Testis (tissue), 3 donors: ENCODE data around the gene ZNF48. TPM values are rescaled to one million over a fixed set of nuclear protein-coding genes. Genes with fewer than 3 reads are reported as not detected.
A peak's percentile ranks its signal among the peaks of the same experiment; 100 is the strongest.

Experiments used
- DNase-seq: peaks from one replicate; pipeline ENCODE4 v3.0.0-alpha.2; 2019
- H3K27ac ChIP-seq, 2 donors: fragments of 200-600 bp; sonication (generic); one replicate each; pipeline ENCODE4 v1.5.1; 2019
- H3K27me3 ChIP-seq: fragments of 200-600 bp; sonication (generic); one replicate; pipeline ENCODE4 v1.5.1; 2019
- H3K36me3 ChIP-seq: fragments of 200-600 bp; sonication (generic); one replicate; pipeline ENCODE4 v1.5.1; 2017; ENCODE audit warnings: low read depth; ENCODE audit errors: missing control alignments
- H3K4me1 ChIP-seq: fragments of 200-600 bp; sonication (generic); one replicate; pipeline ENCODE4 v1.5.1; 2019
- H3K4me3 ChIP-seq, 2 donors: fragments of 200-600 bp; sonication (generic); one replicate each; pipeline ENCODE4 v1.5.1; 2017 to 2019
- H3K9me3 ChIP-seq: fragments of 200-600 bp; sonication (generic); one replicate; pipeline ENCODE4 v1.5.1; 2017
- POLR2A ChIP-seq: fragments of 450-650 bp; IDR thresholded peaks from one replicate; pipeline ENCODE4 v1.6.1; 2017; ENCODE audit warnings: antibody characterized with exemption, mild to moderate bottlenecking, moderate library complexity
- WGBS, 2 donors: methylation state at CpG; one replicate each; pipeline ENCODE4 v1.1.5; 2018; 5-methylcytosine and 5-hydroxymethylcytosine counted together
- intact Hi-C: fragments of 100-400 bp; cut with DNase I; formaldehyde crosslinking; loops from one replicate; pipeline ENCODE4 v1.15.1; 2023; ENCODE audit warnings: low total_unique reads
- polyA plus RNA-seq: library from polyadenylated mRNA; stranded (reverse); fragments of 350-450 nt; fragmentation: Illumina TruSeq; extraction: RNeasy Lipid Tissue Mini Kit (QIAGEN cat#74804); gene quantifications from one replicate; pipeline ENCODE4 v1.2.3, GENCODE V29; 2014; ENCODE audit warnings: low read depth, low replicate concordance; ENCODE audit not compliant: insufficient read depth
- total RNA-seq, 2 donors: library from RNA; depleted of rRNA; stranded (reverse); fragments of >200 nt; gene quantifications; one replicate each; pipeline ENCODE4 v1.2.3, GENCODE V29; 2016
- TF ChIP-seq, protein P1 (sequence below), 3 experiments: fragments of 450-650 bp in 2 of 3; fragments of 200-600 bp in 1 of 3; sonication (generic) in 1 of 3; IDR thresholded peaks; one replicate each; pipeline ENCODE4 v1.5.1; 2016 to 2019; ENCODE audit warnings: antibody characterized with exemption in 3 of 3, mild to moderate bottlenecking in 2 of 3, moderate library complexity in 1 of 3

The ZNF48 gene
- total and polyA plus RNA-seq, 3 donors from 2014 or later: 6.3 to 9.0 (median 6.5) TPM

GRCh38 chr16:30371248-30371816, 23.9 kb upstream of the ZNF48 start:
- intact Hi-C loops: no loop called here
- TF ChIP-seq POLR2A: no peak
- TF ChIP-seq, protein P1, sequence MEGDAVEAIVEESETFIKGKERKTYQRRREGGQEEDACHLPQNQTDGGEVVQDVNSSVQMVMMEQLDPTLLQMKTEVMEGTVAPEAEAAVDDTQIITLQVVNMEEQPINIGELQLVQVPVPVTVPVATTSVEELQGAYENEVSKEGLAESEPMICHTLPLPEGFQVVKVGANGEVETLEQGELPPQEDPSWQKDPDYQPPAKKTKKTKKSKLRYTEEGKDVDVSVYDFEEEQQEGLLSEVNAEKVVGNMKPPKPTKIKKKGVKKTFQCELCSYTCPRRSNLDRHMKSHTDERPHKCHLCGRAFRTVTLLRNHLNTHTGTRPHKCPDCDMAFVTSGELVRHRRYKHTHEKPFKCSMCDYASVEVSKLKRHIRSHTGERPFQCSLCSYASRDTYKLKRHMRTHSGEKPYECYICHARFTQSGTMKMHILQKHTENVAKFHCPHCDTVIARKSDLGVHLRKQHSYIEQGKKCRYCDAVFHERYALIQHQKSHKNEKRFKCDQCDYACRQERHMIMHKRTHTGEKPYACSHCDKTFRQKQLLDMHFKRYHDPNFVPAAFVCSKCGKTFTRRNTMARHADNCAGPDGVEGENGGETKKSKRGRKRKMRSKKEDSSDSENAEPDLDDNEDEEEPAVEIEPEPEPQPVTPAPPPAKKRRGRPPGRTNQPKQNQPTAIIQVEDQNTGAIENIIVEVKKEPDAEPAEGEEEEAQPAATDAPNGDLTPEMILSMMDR (IDR thresholded peaks at IDR 0.05): no peak

GRCh38 chr16:30372038-30372712, 23.0 kb upstream of the ZNF48 start:
- Histone ChIP-seq H3K27ac (no peak overlapping the region), H3K27me3 (no peaks in the 10 kb centered on the region), H3K4me3 (no peak overlapping the region), H3K9me3 (no peaks in the 10 kb centered on the region), H3K4me1 (peaks cover 22% of the 10 kb centered on the region), H3K36me3 (no peaks in the 10 kb centered on the region)
- DNase-seq: no peak
- TF ChIP-seq POLR2A: no peak
- TF ChIP-seq, protein P1 (IDR thresholded peaks at IDR 0.05): no peak
- intact Hi-C loops: no loop called here
- WGBS, 2 donors: 41 to 57% methylated on average over 6 of the region's 6 CpGs

More at GRCh38 chr16:30371248-30371816, 23.9 kb upstream of the ZNF48 start:
- Histone ChIP-seq H3K4me1 (peaks cover 26% of the 10 kb centered on the region), H3K9me3 (no peaks in the 10 kb centered on the region), H3K4me3 (peak overlapping the region; percentile 43 to 60), H3K27me3 (no peaks in the 10 kb centered on the region), H3K27ac (peak overlapping the region; percentile 79 to 83), H3K36me3 (no peaks in the 10 kb centered on the region)
- 13 to 16% methylated on average over 11 of the region's 11 CpGs for WGBS, 2 donors
- no peak for DNase-seq

GRCh38 chr16:30372725-30373124, 22.5 kb upstream of the ZNF48 start:
- peaks cover 22% of the 10 kb centered on the region for H3K4me1 ChIP-seq
- 91 to 93% methylated on average over 5 of the region's 5 CpGs for WGBS, 2 donors
- TF ChIP-seq POLR2A: no peak
- TF ChIP-seq, protein P1 (IDR thresholded peaks at IDR 0.05): no peak
- intact Hi-C loops: no loop called here
- H3K9me3 ChIP-seq: no peaks in the 10 kb centered on the region
- no peaks in the 10 kb centered on the region for H3K27me3 ChIP-seq
- H3K27ac ChIP-seq: no peak overlapping the region
- no peak overlapping the region for H3K4me3 ChIP-seq
- no peaks in the 10 kb centered on the region for H3K36me3 ChIP-seq
- no peak for DNase-seq

DNA sequence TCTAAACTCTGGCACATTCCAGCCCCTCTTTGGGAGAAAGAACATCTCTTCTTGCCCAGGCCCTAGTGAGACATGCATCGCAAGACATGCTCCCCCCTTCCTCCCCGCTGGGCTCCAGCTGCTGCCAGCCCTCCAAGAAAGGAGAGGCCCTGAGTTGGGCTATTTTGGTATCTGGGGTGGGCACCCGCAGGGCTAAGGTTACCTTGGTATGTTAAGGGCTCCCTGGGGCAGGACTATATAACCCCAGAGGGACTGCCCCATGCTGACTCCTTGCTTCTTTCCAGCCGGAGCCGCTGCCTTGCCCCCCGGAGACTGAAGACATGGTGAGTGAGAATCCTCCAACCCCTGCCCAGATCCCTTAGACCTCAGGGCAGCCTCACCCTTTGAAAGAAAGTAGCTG, 20.7 kb upstream of the ZNF48 start, which contains the start of gene MYL11:
Gene MYL11 (plus strand): TSS at position 265 of the 400 bp plus-strand sequence. CDS start 56 bp downstream, at position 321.
- no peaks in the 10 kb centered on the region for H3K36me3 ChIP-seq
- WGBS, 2 donors: 88 to 93% methylated on average over 5 to 6 of the region's 6 CpGs
- intact Hi-C loops: no loop called here

More for the DNA sequence above, 20.7 kb upstream of the ZNF48 start, which contains the start of gene MYL11:
- peaks cover 18% of the 10 kb centered on the region for H3K4me1 ChIP-seq
- no peak within 1 kb of the TSS for H3K4me3 ChIP-seq
- no peaks in the 10 kb centered on the region for H3K27me3 ChIP-seq
- no peak for TF ChIP-seq POLR2A
- TF ChIP-seq, protein P1 (IDR thresholded peaks at IDR 0.05): no peak
- H3K9me3 ChIP-seq: no peaks in the 10 kb centered on the region
- no peak for DNase-seq
- no peak within 1 kb of the TSS for H3K27ac ChIP-seq
